CD14-positive monocyte (primary cell): ENCODE data around the gene TMEM86A. TPM values are rescaled to one million over a fixed set of nuclear protein-coding genes. Genes with fewer than 3 reads are reported as not detected.

ENCODE experiments used
- DNase-seq, 3 donors: peaks; one replicate each; pipeline ENCODE4 v3.0.0-alpha.2; 2011 to 2022
- H2AFZ ChIP-seq: 2 replicates; pipeline ENCODE4 v1.6.0; 2012; ENCODE audit warnings: mild to moderate bottlenecking, low read depth, low read length, inconsistent platforms; ENCODE audit not compliant: insufficient read depth, poor library complexity, severe bottlenecking
- H3K27ac ChIP-seq, 2 donors: 1 replicate in 1 of 2; 2 replicates in 1 of 2; pipeline ENCODE4 v1.5.1; 2012 to 2013; ENCODE audit warnings: low read length in 2 of 2, control low read depth in 1 of 2, inconsistent platforms in 1 of 2, low read depth in 1 of 2, mild to moderate bottlenecking in 1 of 2
- H3K27me3 ChIP-seq, 2 donors: one replicate each; pipeline versions ENCODE4 v1.6.0 to v1.6.1; 2011 to 2013; ENCODE audit warnings: low read length in 2 of 2; ENCODE audit not compliant: control insufficient read depth in 2 of 2, insufficient read depth in 2 of 2
- H3K36me3 ChIP-seq, 2 donors: replicated peaks in 1 of 2; 1 replicate in 1 of 2; 2 replicates in 1 of 2; pipeline versions ENCODE4 v1.5.1 to v1.6.1; 2012 to 2013; ENCODE audit warnings: low read length in 2 of 2, control low read depth in 1 of 2, inconsistent platforms in 1 of 2, mild to moderate bottlenecking in 1 of 2; ENCODE audit not compliant: insufficient read depth in 2 of 2, control insufficient read depth in 1 of 2
- H3K4me1 ChIP-seq, 2 donors: 1 replicate in 1 of 2; 2 replicates in 1 of 2; pipeline versions ENCODE4 v1.5.1 to v1.6.1; 2012 to 2013; ENCODE audit warnings: low read length in 2 of 2, control low read depth in 1 of 2, inconsistent platforms in 1 of 2, mild to moderate bottlenecking in 1 of 2, moderate library complexity in 1 of 2; ENCODE audit not compliant: insufficient read depth in 2 of 2, control insufficient read depth in 1 of 2
- H3K4me2 ChIP-seq: replicated peaks from 2 replicates; pipeline ENCODE3; 2012; ENCODE audit warnings: low read length, moderate library complexity, mild to moderate bottlenecking; ENCODE audit not compliant: poor library complexity, severe bottlenecking; ENCODE audit errors: extremely low read depth
- H3K4me3 ChIP-seq, 3 experiments: fragments of 200-600 bp in 1 of 3; sonication (generic) in 1 of 3; replicated peaks in 1 of 3; 1 replicate in 2 of 3; 2 replicates in 1 of 3; pipeline ENCODE4 v1.5.1; 2011 to 2013; ENCODE audit warnings: low read length in 3 of 3, mild to moderate bottlenecking in 3 of 3, control low read depth in 2 of 3, low read depth in 2 of 3, inconsistent platforms in 1 of 3, moderate library complexity in 1 of 3
- H3K79me2 ChIP-seq: 2 replicates; pipeline ENCODE4 v1.6.0; 2012; ENCODE audit warnings: mild to moderate bottlenecking, control low read depth, inconsistent platforms, low read length, moderate library complexity; ENCODE audit not compliant: insufficient read depth
- H3K9ac ChIP-seq: 2 replicates; pipeline ENCODE4 v1.6.0; 2017; ENCODE audit warnings: low read length, mild to moderate bottlenecking; ENCODE audit not compliant: insufficient read depth, poor library complexity, severe bottlenecking
- H3K9me3 ChIP-seq, 2 donors: replicated peaks in 1 of 2; 1 replicate in 1 of 2; 2 replicates in 1 of 2; pipeline versions ENCODE4 v1.5.1 to v1.6.1; 2012 to 2013; ENCODE audit warnings: low read length in 2 of 2, control low read depth in 1 of 2; ENCODE audit not compliant: control insufficient read depth in 1 of 2, insufficient read depth in 1 of 2
- H4K20me1 ChIP-seq: 2 replicates; pipeline ENCODE4 v1.6.0; 2012; ENCODE audit warnings: mild to moderate bottlenecking, low read length, control low read depth, moderate library complexity; ENCODE audit not compliant: insufficient read depth
- H3K27ac Mint-ChIP-seq, 7 donors: one replicate each; pipeline ENCODE4 v1.8.0; 2020; ENCODE audit warnings: mild to moderate bottlenecking in 7 of 7, mixed read lengths in 7 of 7, moderate library complexity in 6 of 7, inconsistent platforms in 2 of 7
- H3K27me3 Mint-ChIP-seq, 3 donors: one replicate each; pipeline ENCODE4 v1.8.0; 2021 to 2022; ENCODE audit warnings: low read depth in 3 of 3, mild to moderate bottlenecking in 3 of 3, mixed read lengths in 3 of 3, moderate library complexity in 3 of 3, inconsistent platforms in 1 of 3
- H3K36me3 Mint-ChIP-seq, 2 donors: one replicate each; pipeline ENCODE4 v1.8.0; 2020; ENCODE audit warnings: mixed read lengths in 2 of 2, inconsistent platforms in 1 of 2, mild to moderate bottlenecking in 1 of 2
- H3K4me1 Mint-ChIP-seq: one replicate; pipeline ENCODE4 v1.8.0; 2020; ENCODE audit warnings: mild to moderate bottlenecking, mixed read lengths
- H3K4me3 Mint-ChIP-seq, 2 donors: one replicate each; pipeline ENCODE4 v1.8.0; 2020; ENCODE audit warnings: mild to moderate bottlenecking in 2 of 2, mixed read lengths in 2 of 2, moderate library complexity in 1 of 2
- H3K9me3 Mint-ChIP-seq, 7 donors: one replicate each; pipeline ENCODE4 v1.8.0; 2020 to 2022; ENCODE audit warnings: mixed read lengths in 7 of 7, mild to moderate bottlenecking in 6 of 7, moderate library complexity in 6 of 7, inconsistent platforms in 2 of 7
- WGBS: methylation state at CpG from one replicate; pipeline ENCODE4 v1.1.5; 2013; ENCODE audit warnings: missing lambda C conversion rate; ENCODE audit not compliant: insufficient coverage; 5-methylcytosine and 5-hydroxymethylcytosine counted together
- intact Hi-C, 2 donors: fragments of 100-400 bp; cut with micrococcal nuclease; formaldehyde crosslinking; loops; one replicate each; pipeline versions ENCODE4 v1.15.0 to v1.15.1; 2023
- polyA plus RNA-seq, 3 donors: library from polyadenylated mRNA; depleted of rRNA in 1 of 3; unstranded in 2 of 3; stranded (reverse) in 1 of 3; fragments of 300-500 nt in 2 of 3; fragments of >200 nt in 1 of 3; fragmentation: Illumina TruSeq in 2 of 3; gene quantifications; 1 replicate in 2 of 3; 2 replicates in 1 of 3; pipeline ENCODE4 v1.2.3, GENCODE V29; 2012 to 2021
- TF ChIP-seq, protein P1 (sequence below): fragments of 200-600 bp; IDR thresholded peaks from one replicate; pipeline ENCODE4 v1.8.0; 2022; ENCODE audit warnings: antibody characterized with exemption, mild to moderate bottlenecking

TMEM86A gene
- polyA plus RNA-seq, 3 donors, result 1.3 to 4.3 (median 3.5) TPM

DNA sequence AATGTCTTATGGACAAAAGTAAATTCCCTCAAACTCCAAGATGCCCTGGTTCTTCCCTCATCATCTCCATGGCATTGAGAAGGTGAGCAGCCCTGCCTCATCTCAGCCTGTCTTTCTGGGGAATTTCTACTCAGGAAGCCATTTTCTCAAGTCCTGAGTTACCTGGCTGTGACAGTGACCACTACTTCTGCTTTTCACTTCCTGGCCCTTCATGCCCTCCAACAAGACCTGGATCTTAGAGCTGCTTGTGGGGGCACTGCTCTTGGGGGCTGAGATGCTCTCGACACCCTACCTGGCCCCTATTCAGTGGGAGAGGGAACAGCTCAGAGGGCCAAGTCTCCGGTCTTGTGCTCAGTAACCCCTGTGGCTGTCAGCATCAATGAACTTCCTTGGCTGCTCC is 32.9 kb downstream of the TMEM86A start:
- WGBS, result 83% methylated on average over 1 of the region's 2 CpGs
- no peak overlapping the region for H3K4me3 Mint-ChIP-seq
- Histone ChIP-seq H3K36me3 (no peaks in the 10 kb centered on the region), H3K79me2 (no peaks in the 10 kb centered on the region), H3K4me2 (no peak overlapping the region), H4K20me1 (no peaks in the 10 kb centered on the region), H2AFZ (peak overlapping the region; percentile 32), H3K4me3 (no peak overlapping the region), H3K4me1 (no peaks in the 10 kb centered on the region), H3K9ac (no peak overlapping the region), H3K27ac (no peak overlapping the region), H3K27me3 (no peaks in the 10 kb centered on the region), H3K9me3 (no peaks in the 10 kb centered on the region)
- DNase-seq, result no peak
- intact Hi-C loops, result loop anchor here in 1 of 2 donors (5.0 kb wide), 1 partner anchor 614 kb away; no protein-coding TSS in a partner anchor
- H3K36me3 Mint-ChIP-seq, result no peaks in the 10 kb centered on the region
- TF ChIP-seq, protein P1, sequence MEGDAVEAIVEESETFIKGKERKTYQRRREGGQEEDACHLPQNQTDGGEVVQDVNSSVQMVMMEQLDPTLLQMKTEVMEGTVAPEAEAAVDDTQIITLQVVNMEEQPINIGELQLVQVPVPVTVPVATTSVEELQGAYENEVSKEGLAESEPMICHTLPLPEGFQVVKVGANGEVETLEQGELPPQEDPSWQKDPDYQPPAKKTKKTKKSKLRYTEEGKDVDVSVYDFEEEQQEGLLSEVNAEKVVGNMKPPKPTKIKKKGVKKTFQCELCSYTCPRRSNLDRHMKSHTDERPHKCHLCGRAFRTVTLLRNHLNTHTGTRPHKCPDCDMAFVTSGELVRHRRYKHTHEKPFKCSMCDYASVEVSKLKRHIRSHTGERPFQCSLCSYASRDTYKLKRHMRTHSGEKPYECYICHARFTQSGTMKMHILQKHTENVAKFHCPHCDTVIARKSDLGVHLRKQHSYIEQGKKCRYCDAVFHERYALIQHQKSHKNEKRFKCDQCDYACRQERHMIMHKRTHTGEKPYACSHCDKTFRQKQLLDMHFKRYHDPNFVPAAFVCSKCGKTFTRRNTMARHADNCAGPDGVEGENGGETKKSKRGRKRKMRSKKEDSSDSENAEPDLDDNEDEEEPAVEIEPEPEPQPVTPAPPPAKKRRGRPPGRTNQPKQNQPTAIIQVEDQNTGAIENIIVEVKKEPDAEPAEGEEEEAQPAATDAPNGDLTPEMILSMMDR, result no peak
- peaks cover 0 to 7% (median 2%) of the 10 kb centered on the region in 3 donors for H3K27me3 Mint-ChIP-seq
- H3K9me3 Mint-ChIP-seq, result no peaks in the 10 kb centered on the region
- no peak overlapping the region for H3K27ac Mint-ChIP-seq
- H3K4me1 Mint-ChIP-seq, result peaks cover 4% of the 10 kb centered on the region

DNA sequence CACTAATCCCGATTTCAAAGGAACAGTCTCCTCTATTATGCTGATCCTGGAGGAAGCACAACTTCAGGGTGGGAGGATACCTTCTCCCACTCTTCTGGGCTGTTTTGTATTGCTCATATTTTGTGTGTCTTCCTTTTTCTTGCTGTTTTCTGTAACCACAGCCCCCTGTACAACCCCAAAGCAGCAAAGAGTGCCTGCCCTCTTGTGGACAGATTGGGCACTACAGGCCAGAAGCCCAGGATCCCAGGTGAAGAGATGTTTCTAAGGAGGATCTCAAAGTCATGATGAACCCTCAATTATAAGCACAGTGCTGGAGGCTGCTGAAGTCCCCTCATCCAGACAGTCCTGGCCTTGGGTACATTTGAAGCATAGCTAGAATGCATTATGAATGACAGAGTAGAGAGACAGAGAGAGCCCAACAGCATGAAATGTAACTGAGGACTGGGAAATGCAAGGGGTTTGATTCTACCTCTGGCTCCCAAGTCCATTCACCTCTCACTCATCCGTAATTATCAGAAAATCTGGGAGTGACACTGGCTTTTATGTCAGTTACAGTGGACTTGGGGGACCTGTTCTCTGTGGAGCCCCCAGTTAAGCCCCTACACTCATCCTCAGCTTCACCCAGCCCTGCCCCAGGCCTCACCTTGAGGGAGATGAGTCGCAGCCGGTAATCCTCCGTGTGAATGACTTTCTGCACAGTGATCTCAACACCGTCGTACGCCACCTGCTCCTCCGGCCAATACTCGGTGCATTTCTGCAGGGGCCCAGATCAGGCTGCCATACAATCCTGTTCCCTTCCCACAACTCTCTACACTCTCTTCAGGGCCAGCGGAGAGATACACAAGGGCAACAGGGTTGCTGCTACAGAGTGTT is 33.6 kb downstream of the TMEM86A start:
- H2AFZ ChIP-seq, result peak overlapping the region; percentile 32
- no peaks in the 10 kb centered on the region for H3K36me3 ChIP-seq
- no peak overlapping the region for H3K9ac ChIP-seq
- no peaks in the 10 kb centered on the region for H4K20me1 ChIP-seq
- H3K4me1 ChIP-seq, result no peaks in the 10 kb centered on the region
- no peaks in the 10 kb centered on the region for H3K27me3 ChIP-seq
- no peak overlapping the region for H3K4me3 ChIP-seq
- Mint-ChIP-seq H3K4me3 (no peak overlapping the region), H3K4me1 (peaks cover 4% of the 10 kb centered on the region), H3K27ac (peak overlapping the region in 1 of 7 donors; percentile 31), H3K9me3 (no peaks in the 10 kb centered on the region), H3K36me3 (no peaks in the 10 kb centered on the region), H3K27me3 (peaks cover 0 to 7% (median 2%) of the 10 kb centered on the region in 3 donors)
- DNase-seq, result peak; percentile 27 to 54 (median 42)
- no peaks in the 10 kb centered on the region for H3K79me2 ChIP-seq
- no peaks in the 10 kb centered on the region for H3K9me3 ChIP-seq
- intact Hi-C loops, result loop anchor here in 1 of 2 donors (5.0 kb wide), 1 partner anchor 615 kb away; no protein-coding TSS in a partner anchor
- TF ChIP-seq, protein P1, result peak; percentile 97
- no peak overlapping the region for H3K27ac ChIP-seq
- H3K4me2 ChIP-seq, result no peak overlapping the region
- WGBS, result 92% methylated on average over 6 of the region's 11 CpGs
